ENCODE measurements around the gene ZNF160. TPM values are rescaled to one million over a fixed set of nuclear protein-coding genes. Genes with fewer than 3 reads are reported as not detected.

Gene ZNF160
- total and polyA plus RNA-seq, 8 donors: 7.3 to 96.0 (median 30.9) TPM

DNA sequence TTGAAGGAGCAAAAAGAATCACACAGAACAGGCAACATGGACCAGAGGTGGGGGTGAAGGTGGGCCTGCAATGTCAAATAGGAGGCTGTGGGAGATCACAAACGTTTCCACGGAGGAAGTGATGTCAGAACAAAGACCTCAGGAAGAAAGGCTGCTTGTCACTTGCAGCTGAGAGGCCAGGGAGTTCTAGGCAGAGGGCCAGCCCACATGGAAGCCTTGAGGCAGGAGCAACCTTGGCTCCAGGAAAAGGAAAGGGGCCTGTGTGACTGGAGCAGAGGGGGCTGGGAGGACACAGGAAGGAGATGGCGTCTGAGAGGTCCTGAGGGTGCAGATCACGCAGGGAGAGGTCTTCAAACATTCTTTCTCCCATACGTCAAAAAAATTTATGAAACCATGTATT is 16.3 kb downstream of the ZNF160 start:
- TF ChIP-seq EP300 (IDR thresholded peaks at IDR 0.05): no peak
- TF ChIP-seq POLR2AphosphoS5 (IDR thresholded peaks at IDR 0.05): no peak
- TF ChIP-seq POLR2A (IDR thresholded peaks at IDR 0.05): no peak
- TF ChIP-seq, protein P1, sequence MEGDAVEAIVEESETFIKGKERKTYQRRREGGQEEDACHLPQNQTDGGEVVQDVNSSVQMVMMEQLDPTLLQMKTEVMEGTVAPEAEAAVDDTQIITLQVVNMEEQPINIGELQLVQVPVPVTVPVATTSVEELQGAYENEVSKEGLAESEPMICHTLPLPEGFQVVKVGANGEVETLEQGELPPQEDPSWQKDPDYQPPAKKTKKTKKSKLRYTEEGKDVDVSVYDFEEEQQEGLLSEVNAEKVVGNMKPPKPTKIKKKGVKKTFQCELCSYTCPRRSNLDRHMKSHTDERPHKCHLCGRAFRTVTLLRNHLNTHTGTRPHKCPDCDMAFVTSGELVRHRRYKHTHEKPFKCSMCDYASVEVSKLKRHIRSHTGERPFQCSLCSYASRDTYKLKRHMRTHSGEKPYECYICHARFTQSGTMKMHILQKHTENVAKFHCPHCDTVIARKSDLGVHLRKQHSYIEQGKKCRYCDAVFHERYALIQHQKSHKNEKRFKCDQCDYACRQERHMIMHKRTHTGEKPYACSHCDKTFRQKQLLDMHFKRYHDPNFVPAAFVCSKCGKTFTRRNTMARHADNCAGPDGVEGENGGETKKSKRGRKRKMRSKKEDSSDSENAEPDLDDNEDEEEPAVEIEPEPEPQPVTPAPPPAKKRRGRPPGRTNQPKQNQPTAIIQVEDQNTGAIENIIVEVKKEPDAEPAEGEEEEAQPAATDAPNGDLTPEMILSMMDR (IDR thresholded peaks at IDR 0.05): no peak
- Histone ChIP-seq H3K36me3 (peaks cover 43 to 100% (median 97%) of the 10 kb centered on the region in 4 donors), H3K4me3 (no peak overlapping the region), H3K4me1 (no peaks in the 10 kb centered on the region), H3K27ac (peak overlapping the region in 4 of 5 donors; percentile 3 to 62 (median 40)), H3K9me3 (peaks cover 0 to 7% (median 4%) of the 10 kb centered on the region in 4 donors), H3K27me3 (no peaks in the 10 kb centered on the region)
- DNase-seq: peak in 1 of 2 donors; percentile 67
- intact Hi-C loops (cut with DNase I; ENCODE audit: low total_unique reads): no loop called here
- WGBS, 5 donors: 53 to 77% (median 71%) methylated on average over 5 of the region's 5 CpGs

DNA sequence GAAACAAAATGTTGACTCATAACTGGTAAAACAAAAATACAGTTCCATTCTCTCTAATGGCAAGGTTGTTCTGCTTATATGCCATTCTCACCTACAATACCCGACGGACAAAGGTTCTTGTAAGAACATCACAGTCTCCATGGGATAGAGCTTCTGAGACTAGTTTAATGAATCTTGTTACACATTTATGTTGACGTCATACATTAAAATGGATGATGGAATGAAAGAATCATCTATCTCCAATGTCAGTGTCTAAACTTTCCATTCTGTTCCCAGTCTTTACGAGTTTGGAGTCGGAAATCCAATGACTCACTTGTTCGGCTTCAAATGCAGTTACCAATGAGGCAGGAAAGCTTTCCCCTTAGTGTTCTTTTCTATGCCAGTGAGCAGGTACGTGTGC is 17.7 kb downstream of the ZNF160 start:
- Histone ChIP-seq H3K4me3 (no peak overlapping the region), H3K36me3 (peaks cover 31 to 99% (median 91%) of the 10 kb centered on the region in 4 donors), H3K9me3 (peaks cover 3 to 22% (median 12%) of the 10 kb centered on the region in 4 donors), H3K27ac (no peak overlapping the region), H3K4me1 (no peaks in the 10 kb centered on the region), H3K27me3 (no peaks in the 10 kb centered on the region)
- DNase-seq: no peak
- WGBS, 5 donors: 94 to 97% (median 96%) methylated on average over 7 of the region's 7 CpGs
- TF ChIP-seq EP300 (IDR thresholded peaks at IDR 0.05) (no peak), POLR2AphosphoS5 (IDR thresholded peaks at IDR 0.05) (no peak), POLR2A (IDR thresholded peaks at IDR 0.05) (no peak)
- TF ChIP-seq, protein P1 (IDR thresholded peaks at IDR 0.05): no peak
- intact Hi-C loops (cut with DNase I; ENCODE audit: low total_unique reads): no loop called here

GRCh38 chr19:53082929-53083328 is 20.3 kb downstream of the ZNF160 start:
- intact Hi-C loops (cut with DNase I; ENCODE audit: low total_unique reads): no loop called here
- no peak for DNase-seq
- Histone ChIP-seq H3K27me3 (no peaks in the 10 kb centered on the region), H3K4me3 (no peak overlapping the region), H3K36me3 (peaks cover 25 to 97% (median 77%) of the 10 kb centered on the region in 4 donors), H3K27ac (no peak overlapping the region), H3K4me1 (no peaks in the 10 kb centered on the region), H3K9me3 (peaks cover 4 to 39% (median 18%) of the 10 kb centered on the region in 4 donors)
- no peak for TF ChIP-seq POLR2AphosphoS5 (IDR thresholded peaks at IDR 0.05)
- TF ChIP-seq POLR2A (IDR thresholded peaks at IDR 0.05): no peak
- no peak for TF ChIP-seq EP300 (IDR thresholded peaks at IDR 0.05)
- 76 to 99% (median 95%) methylated on average over 3 of the region's 3 CpGs for WGBS, 5 donors

DNA sequence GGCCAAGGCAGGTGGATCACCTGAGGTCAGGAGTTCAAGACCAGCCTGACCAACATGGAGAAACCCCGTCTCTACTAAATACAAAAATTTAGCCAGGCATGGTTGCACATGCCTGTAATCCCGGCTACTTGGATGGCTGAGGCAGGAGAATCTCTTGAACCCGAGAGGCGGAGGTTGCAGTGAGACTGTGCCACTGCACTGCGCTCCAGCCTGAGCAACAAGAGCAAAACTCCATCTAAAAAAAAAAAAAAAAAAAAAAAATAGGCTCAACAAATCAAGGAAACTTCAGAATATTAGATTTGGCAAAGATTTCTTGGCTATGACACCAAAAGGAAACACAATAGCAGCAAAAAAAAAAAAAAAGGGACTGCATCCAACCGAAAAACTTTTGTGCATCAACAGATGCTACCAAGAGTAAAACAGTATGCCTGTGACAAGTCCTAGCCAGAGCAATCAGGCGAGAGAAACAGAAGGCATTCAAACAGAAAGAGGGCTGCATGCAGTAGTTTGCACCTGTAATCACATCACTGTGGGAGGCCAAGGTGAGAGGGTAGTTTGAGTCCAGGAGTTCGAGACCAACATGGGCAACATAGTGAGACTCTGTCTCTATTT is 23.8 kb downstream of the ZNF160 start:
- DNase-seq: no peak
- H3K36me3 ChIP-seq: peaks cover 9 to 93% (median 75%) of the 10 kb centered on the region in 4 donors

More for the DNA sequence above, 23.8 kb downstream of the ZNF160 start:
- intact Hi-C loops (cut with DNase I; ENCODE audit: low total_unique reads): no loop called here
- Histone ChIP-seq H3K4me1 (no peaks in the 10 kb centered on the region), H3K4me3 (no peak overlapping the region), H3K27ac (no peak overlapping the region), H3K9me3 (peaks cover 4 to 70% (median 34%) of the 10 kb centered on the region in 4 donors), H3K27me3 (no peaks in the 10 kb centered on the region)
- 72 to 91% (median 77%) methylated on average over 8 of the region's 8 CpGs for WGBS, 5 donors
- TF ChIP-seq POLR2A (IDR thresholded peaks at IDR 0.05) (no peak), EP300 (IDR thresholded peaks at IDR 0.05) (no peak), POLR2AphosphoS5 (IDR thresholded peaks at IDR 0.05) (no peak)
- TF ChIP-seq, protein P1 (IDR thresholded peaks at IDR 0.05): no peak
